ENCODE results near the gene ERCC4.

DNA sequence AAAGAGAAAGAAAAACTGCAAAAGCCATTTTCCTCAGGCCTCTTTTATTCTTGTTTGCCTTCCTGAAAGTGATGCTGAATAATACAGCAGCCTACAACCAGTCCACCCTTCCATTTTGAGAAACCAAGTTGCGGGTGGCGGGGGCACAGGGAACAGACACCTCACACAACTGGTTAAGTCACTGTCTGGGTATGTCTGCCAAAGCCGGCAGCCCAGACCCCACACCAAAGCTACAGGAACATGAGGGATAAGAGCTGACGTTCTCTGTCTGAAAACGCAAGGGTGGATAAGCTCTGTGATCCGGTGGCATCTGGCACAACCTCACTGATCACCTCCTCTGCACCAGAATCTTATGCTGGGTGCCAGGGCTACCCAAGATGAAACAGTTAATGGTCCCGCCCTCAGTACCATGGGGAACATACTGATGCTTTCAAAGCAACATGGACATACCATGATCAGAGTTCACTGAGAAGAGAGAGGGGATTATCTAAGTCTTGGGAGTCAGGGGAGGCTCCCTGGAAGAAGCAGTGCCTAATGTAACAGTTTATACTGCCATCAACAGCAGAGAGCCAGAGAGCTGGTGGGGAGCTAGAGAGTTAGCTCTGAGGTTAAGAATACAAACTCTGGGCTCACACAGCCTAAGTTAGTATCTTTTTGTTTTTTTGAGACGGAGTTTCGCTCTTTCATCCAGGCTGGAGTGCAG, 53.5 kb downstream of the ERCC4 start:
- no peak for TF ChIP-seq POLR2A (IDR thresholded peaks at IDR 0.05)
- TF ChIP-seq, protein P1, sequence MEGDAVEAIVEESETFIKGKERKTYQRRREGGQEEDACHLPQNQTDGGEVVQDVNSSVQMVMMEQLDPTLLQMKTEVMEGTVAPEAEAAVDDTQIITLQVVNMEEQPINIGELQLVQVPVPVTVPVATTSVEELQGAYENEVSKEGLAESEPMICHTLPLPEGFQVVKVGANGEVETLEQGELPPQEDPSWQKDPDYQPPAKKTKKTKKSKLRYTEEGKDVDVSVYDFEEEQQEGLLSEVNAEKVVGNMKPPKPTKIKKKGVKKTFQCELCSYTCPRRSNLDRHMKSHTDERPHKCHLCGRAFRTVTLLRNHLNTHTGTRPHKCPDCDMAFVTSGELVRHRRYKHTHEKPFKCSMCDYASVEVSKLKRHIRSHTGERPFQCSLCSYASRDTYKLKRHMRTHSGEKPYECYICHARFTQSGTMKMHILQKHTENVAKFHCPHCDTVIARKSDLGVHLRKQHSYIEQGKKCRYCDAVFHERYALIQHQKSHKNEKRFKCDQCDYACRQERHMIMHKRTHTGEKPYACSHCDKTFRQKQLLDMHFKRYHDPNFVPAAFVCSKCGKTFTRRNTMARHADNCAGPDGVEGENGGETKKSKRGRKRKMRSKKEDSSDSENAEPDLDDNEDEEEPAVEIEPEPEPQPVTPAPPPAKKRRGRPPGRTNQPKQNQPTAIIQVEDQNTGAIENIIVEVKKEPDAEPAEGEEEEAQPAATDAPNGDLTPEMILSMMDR (IDR thresholded peaks at IDR 0.05), result no peak
